HG02763 (cell line): ENCODE data around the gene RYR2.
"Not testable (repeated sequence)": the region's sequence is repeated elsewhere in the genome, so short reads cannot be mapped to it uniquely, and the experiment has no call there.

ENCODE experiments used
- ATAC-seq: cut with Tn5 transposase; IDR thresholded peaks from one replicate; pipeline ENCODE4 v1.9.1; 2021; ENCODE audit warnings: mild to moderate bottlenecking, moderate library complexity; ENCODE audit not compliant: unreplicated experiment

Gene RYR2

GRCh38 chr1:237320890-237321289 lies 278.9 kb downstream of the RYR2 start:
- ATAC-seq = no peak

- no peak for ATAC-seq
These were observed 282.2 kb downstream of the RYR2 start for GRCh38 chr1:237324226-237324625.

- no peak for ATAC-seq
These were observed 285.1 kb downstream of the RYR2 start for GRCh38 chr1:237327061-237327460.

- no peak for ATAC-seq
These were observed 298.9 kb downstream of the RYR2 start for GRCh38 chr1:237340892-237341291.

- ATAC-seq = no peak
These were observed 299.4 kb downstream of the RYR2 start for GRCh38 chr1:237341391-237341790.

- ATAC-seq = no peak
These were observed 300.7 kb downstream of the RYR2 start for GRCh38 chr1:237342730-237343129.

GRCh38 chr1:237352747-237353146 lies 310.8 kb downstream of the RYR2 start:
- ATAC-seq = no peak

GRCh38 chr1:237353918-237354317 lies 311.9 kb downstream of the RYR2 start:
- ATAC-seq = no peak

- ATAC-seq = no peak
These were observed 313.0 kb downstream of the RYR2 start for GRCh38 chr1:237355022-237355421.

- ATAC-seq = no peak
These were observed 316.6 kb downstream of the RYR2 start for GRCh38 chr1:237358555-237358954.

GRCh38 chr1:237367758-237368157 lies 325.8 kb downstream of the RYR2 start:
- ATAC-seq = no peak

- ATAC-seq = not testable (repeated sequence)
These were observed 329.5 kb downstream of the RYR2 start for GRCh38 chr1:237371477-237371876.

- ATAC-seq = no peak
These were observed 341.8 kb downstream of the RYR2 start for GRCh38 chr1:237383791-237384190.

- ATAC-seq = no peak
These were observed 342.2 kb downstream of the RYR2 start for GRCh38 chr1:237384213-237384612.

GRCh38 chr1:237386362-237387143 lies 344.6 kb downstream of the RYR2 start:
- no peak for ATAC-seq

GRCh38 chr1:237387144-237387505 lies 345.1 kb downstream of the RYR2 start:
- ATAC-seq = no peak

- ATAC-seq = no peak
These were observed 348.8 kb downstream of the RYR2 start for GRCh38 chr1:237390823-237391222.

GRCh38 chr1:237393632-237394031 lies 351.6 kb downstream of the RYR2 start:
- ATAC-seq = no peak

- ATAC-seq = no peak
These were observed 352.3 kb downstream of the RYR2 start for GRCh38 chr1:237394281-237394680.

- no peak for ATAC-seq
These were observed 354.4 kb downstream of the RYR2 start for GRCh38 chr1:237396426-237396825.

- ATAC-seq = no peak
These were observed 356.8 kb downstream of the RYR2 start for GRCh38 chr1:237398751-237399150.

GRCh38 chr1:237405912-237406311 lies 363.9 kb downstream of the RYR2 start:
- ATAC-seq = no peak

GRCh38 chr1:237411621-237412020 lies 369.6 kb downstream of the RYR2 start:
- ATAC-seq = no peak
